HepG2 (cell line): ENCODE data around the gene BCAS1. TPM values are rescaled to one million over a fixed set of nuclear protein-coding genes. Genes with fewer than 3 reads are reported as not detected.

Source experiments
- ELF3 ChIP-seq: IDR thresholded peaks from 2 replicates; pipeline ENCODE4 v1.6.1; 2016; ENCODE audit warnings: missing genetic modification reagents, missing compliant biosample characterization
- ESRRA ChIP-seq: sonication (generic); formaldehyde crosslinking; IDR thresholded peaks from 2 replicates; pipeline ENCODE4 v1.5.1; 2020; ENCODE audit warnings: mild to moderate bottlenecking, low read depth, missing genetic modification reagents
- GATAD2A ChIP-seq: IDR thresholded peaks from 2 replicates; pipeline ENCODE4 v1.6.1; 2016
- KAT8 ChIP-seq: IDR thresholded peaks from 2 replicates; pipeline ENCODE4 v1.6.1; 2016; ENCODE audit warnings: missing genetic modification reagents, missing compliant biosample characterization
- PHB2 ChIP-seq: fragments of 450-650 bp; IDR thresholded peaks from 2 replicates; pipeline ENCODE4 v1.6.1; 2018; ENCODE audit not compliant: partially characterized antibody
- RARA ChIP-seq: IDR thresholded peaks from 2 replicates; pipeline ENCODE4 v1.6.1; 2016; ENCODE audit warnings: missing genetic modification reagents, missing compliant biosample characterization
- RXRB ChIP-seq: IDR thresholded peaks from 2 replicates; pipeline ENCODE4 v1.6.1; 2016; ENCODE audit warnings: borderline replicate concordance, missing genetic modification reagents, missing compliant biosample characterization
- ZNF230 ChIP-seq: sonication (generic); formaldehyde crosslinking; IDR thresholded peaks from 2 replicates; pipeline ENCODE4 v1.4.0; 2020; ENCODE audit warnings: mild to moderate bottlenecking, missing genetic modification reagents
- ZNF337 ChIP-seq: sonication (generic); formaldehyde crosslinking; IDR thresholded peaks from 2 replicates; pipeline ENCODE4 v1.5.1; 2020; ENCODE audit warnings: missing genetic modification reagents, low read depth, mild to moderate bottlenecking, borderline replicate concordance
- ZNF441 ChIP-seq: sonication (generic); formaldehyde crosslinking; IDR thresholded peaks from 2 replicates; pipeline ENCODE4 v1.7.0; 2021; ENCODE audit warnings: missing genetic modification reagents, borderline replicate concordance
- ZNF543 ChIP-seq: sonication (generic); formaldehyde crosslinking; IDR thresholded peaks from 2 replicates; pipeline ENCODE4 v1.4.0; 2020; ENCODE audit warnings: mild to moderate bottlenecking, missing genetic modification reagents
- ZNF547 ChIP-seq: sonication (generic); formaldehyde crosslinking; IDR thresholded peaks from 2 replicates; pipeline ENCODE4 v1.5.1; 2020; ENCODE audit warnings: mild to moderate bottlenecking, missing genetic modification reagents
- ZNF629 ChIP-seq: sonication (generic); formaldehyde crosslinking; conservative IDR thresholded peaks from 2 replicates; pipeline ENCODE4 v1.5.0; 2020; ENCODE audit warnings: missing genetic modification reagents
- polyA plus RNA-seq, 8 experiments: library from polyadenylated mRNA; depleted of rRNA in 3 of 8; stranded (reverse) in 7 of 8; unstranded in 1 of 8; fragments of >200 nt; fragmentation: Illumina TruSeq in 4 of 8; extraction: Trizol in 4 of 8; gene quantifications; 2 replicates each; pipeline versions ENCODE4 v1.2.1 to v1.2.3, GENCODE V29; 2011 to 2016; ENCODE audit warnings: low read depth in 4 of 8, missing spikeins in 1 of 8, mixed read lengths in 1 of 8; ENCODE audit not compliant: insufficient read depth in 1 of 8
- total RNA-seq, 5 experiments: library from RNA; depleted of rRNA; stranded (reverse); fragments of >200 nt; fragmentation: Illumina TruSeq; extraction: Trizol; gene quantifications; 2 replicates each; pipeline ENCODE4 v1.2.3, GENCODE V29; 2016; ENCODE audit warnings: low read depth in 1 of 5
- TF ChIP-seq, protein P1 (sequence below): sonication (generic); formaldehyde crosslinking; IDR thresholded peaks from 2 replicates; pipeline ENCODE4 v1.8.1; 2022; ENCODE audit warnings: low read depth, mild to moderate bottlenecking, missing genetic modification reagents
- TF ChIP-seq, protein P2 (sequence below): sonication (generic); formaldehyde crosslinking; IDR thresholded peaks from 2 replicates; pipeline ENCODE4 v1.5.0; 2020; ENCODE audit warnings: mild to moderate bottlenecking, missing genetic modification reagents, moderate library complexity
- TF ChIP-seq, protein P3 (sequence below): sonication (generic); formaldehyde crosslinking; IDR thresholded peaks from 2 replicates; pipeline ENCODE4 v1.4.0; 2020; ENCODE audit warnings: mild to moderate bottlenecking, missing genetic modification reagents
- TF ChIP-seq, protein P4 (sequence below): sonication (generic); formaldehyde crosslinking; IDR thresholded peaks from 2 replicates; pipeline ENCODE4 v1.4.0; 2020; ENCODE audit warnings: missing genetic modification reagents
- TF ChIP-seq, protein P5 (sequence below): sonication (generic); IDR thresholded peaks from 2 replicates; pipeline ENCODE4 v1.6.1; 2016; ENCODE audit warnings: low read depth, borderline replicate concordance

The BCAS1 gene
- total and polyA plus RNA-seq, 2 of the 13 experiments (the other 11 are each of a cell fraction or from before 2014, with no cell fraction given) = 0.55 to 0.91 TPM

DNA sequence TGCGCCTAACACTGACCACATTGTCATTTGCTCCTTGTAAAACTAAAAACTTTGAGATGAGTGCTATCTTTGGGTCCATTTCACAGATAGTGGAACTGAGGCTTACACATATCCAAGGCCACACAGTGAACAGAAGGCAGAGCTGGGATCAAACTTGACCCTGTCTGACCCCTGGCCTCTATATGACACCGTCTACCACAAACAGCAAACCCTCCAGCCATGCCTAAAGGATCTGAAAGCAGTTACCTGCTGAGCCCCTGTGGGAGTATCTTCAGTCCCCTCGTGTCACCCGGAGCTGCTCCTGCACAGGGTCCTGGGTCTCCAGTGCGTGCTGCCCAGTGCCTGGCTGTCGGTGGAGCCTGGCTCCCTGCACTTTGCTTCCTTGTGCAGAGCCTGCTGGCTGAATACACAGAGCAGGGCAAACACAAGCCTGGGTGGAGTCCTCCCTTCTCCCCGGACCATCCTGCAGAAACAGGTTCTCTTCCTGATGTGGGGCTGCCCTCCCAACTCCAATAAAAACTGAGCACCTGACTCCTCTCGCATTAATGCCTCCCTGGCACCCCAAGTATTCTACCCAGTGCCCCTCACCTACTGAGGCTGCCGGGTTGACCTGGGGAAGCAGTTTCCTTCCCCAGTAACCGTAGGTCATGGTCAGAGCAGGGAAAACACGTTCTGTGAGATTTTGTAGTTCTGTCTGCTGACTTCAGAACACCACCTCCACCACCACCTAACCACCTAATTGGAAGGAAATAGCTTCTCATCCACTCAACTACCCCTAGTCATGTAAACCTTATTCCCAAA lies at the start of gene BCAS1 (continued):
- TF ChIP-seq, protein P1, sequence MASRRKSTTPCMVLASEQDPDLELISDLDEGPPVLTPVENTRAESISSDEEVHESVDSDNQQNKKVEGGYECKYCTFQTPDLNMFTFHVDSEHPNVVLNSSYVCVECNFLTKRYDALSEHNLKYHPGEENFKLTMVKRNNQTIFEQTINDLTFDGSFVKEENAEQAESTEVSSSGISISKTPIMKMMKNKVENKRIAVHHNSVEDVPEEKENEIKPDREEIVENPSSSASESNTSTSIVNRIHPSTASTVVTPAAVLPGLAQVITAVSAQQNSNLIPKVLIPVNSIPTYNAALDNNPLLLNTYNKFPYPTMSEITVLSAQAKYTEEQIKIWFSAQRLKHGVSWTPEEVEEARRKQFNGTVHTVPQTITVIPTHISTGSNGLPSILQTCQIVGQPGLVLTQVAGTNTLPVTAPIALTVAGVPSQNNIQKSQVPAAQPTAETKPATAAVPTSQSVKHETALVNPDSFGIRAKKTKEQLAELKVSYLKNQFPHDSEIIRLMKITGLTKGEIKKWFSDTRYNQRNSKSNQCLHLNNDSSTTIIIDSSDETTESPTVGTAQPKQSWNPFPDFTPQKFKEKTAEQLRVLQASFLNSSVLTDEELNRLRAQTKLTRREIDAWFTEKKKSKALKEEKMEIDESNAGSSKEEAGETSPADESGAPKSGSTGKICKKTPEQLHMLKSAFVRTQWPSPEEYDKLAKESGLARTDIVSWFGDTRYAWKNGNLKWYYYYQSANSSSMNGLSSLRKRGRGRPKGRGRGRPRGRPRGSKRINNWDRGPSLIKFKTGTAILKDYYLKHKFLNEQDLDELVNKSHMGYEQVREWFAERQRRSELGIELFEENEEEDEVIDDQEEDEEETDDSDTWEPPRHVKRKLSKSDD (CRISPR knock-in tag) = 0 out of 2 replicates have a peak, but pooled peaks have one; percentile 62
- TF ChIP-seq RXRB (CRISPR knock-in tag) (peak; percentile 79), ZNF441 (CRISPR knock-in tag) (peak; percentile 60; the same call in 1 of the 2 replicates), ZNF337 (peak; percentile 40; the same call in 1 of the 2 replicates), ZNF629 (CRISPR knock-in tag) (peak; percentile 100), RARA (CRISPR knock-in tag) (peak; percentile 95), ESRRA (CRISPR knock-in tag) (no peak; the same call in 1 of the 2 replicates), ELF3 (CRISPR knock-in tag) (peak; percentile 95), KAT8 (CRISPR knock-in tag) (peak; percentile 43; the same call in 1 of the 2 replicates), PHB2 (no peak), ZNF230 (CRISPR knock-in tag) (peak; percentile 76; the same call in 1 of the 2 replicates), ZNF543 (CRISPR knock-in tag) (peak; percentile 30; the same call in 1 of the 2 replicates), GATAD2A (CRISPR knock-in tag) (peak; percentile 66), ZNF547 (peak; percentile 77; the same call in 1 of the 2 replicates)
- TF ChIP-seq, protein P2, sequence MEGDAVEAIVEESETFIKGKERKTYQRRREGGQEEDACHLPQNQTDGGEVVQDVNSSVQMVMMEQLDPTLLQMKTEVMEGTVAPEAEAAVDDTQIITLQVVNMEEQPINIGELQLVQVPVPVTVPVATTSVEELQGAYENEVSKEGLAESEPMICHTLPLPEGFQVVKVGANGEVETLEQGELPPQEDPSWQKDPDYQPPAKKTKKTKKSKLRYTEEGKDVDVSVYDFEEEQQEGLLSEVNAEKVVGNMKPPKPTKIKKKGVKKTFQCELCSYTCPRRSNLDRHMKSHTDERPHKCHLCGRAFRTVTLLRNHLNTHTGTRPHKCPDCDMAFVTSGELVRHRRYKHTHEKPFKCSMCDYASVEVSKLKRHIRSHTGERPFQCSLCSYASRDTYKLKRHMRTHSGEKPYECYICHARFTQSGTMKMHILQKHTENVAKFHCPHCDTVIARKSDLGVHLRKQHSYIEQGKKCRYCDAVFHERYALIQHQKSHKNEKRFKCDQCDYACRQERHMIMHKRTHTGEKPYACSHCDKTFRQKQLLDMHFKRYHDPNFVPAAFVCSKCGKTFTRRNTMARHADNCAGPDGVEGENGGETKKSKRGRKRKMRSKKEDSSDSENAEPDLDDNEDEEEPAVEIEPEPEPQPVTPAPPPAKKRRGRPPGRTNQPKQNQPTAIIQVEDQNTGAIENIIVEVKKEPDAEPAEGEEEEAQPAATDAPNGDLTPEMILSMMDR (CRISPR knock-in tag) = peak; percentile 17; the same call in 1 of the 2 replicates
- TF ChIP-seq, protein P3, sequence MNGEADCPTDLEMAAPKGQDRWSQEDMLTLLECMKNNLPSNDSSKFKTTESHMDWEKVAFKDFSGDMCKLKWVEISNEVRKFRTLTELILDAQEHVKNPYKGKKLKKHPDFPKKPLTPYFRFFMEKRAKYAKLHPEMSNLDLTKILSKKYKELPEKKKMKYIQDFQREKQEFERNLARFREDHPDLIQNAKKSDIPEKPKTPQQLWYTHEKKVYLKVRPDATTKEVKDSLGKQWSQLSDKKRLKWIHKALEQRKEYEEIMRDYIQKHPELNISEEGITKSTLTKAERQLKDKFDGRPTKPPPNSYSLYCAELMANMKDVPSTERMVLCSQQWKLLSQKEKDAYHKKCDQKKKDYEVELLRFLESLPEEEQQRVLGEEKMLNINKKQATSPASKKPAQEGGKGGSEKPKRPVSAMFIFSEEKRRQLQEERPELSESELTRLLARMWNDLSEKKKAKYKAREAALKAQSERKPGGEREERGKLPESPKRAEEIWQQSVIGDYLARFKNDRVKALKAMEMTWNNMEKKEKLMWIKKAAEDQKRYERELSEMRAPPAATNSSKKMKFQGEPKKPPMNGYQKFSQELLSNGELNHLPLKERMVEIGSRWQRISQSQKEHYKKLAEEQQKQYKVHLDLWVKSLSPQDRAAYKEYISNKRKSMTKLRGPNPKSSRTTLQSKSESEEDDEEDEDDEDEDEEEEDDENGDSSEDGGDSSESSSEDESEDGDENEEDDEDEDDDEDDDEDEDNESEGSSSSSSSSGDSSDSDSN = peak; percentile 83
- TF ChIP-seq, protein P4, sequence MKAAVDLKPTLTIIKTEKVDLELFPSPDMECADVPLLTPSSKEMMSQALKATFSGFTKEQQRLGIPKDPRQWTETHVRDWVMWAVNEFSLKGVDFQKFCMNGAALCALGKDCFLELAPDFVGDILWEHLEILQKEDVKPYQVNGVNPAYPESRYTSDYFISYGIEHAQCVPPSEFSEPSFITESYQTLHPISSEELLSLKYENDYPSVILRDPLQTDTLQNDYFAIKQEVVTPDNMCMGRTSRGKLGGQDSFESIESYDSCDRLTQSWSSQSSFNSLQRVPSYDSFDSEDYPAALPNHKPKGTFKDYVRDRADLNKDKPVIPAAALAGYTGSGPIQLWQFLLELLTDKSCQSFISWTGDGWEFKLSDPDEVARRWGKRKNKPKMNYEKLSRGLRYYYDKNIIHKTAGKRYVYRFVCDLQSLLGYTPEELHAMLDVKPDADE = no peak
- TF ChIP-seq, protein P5, sequence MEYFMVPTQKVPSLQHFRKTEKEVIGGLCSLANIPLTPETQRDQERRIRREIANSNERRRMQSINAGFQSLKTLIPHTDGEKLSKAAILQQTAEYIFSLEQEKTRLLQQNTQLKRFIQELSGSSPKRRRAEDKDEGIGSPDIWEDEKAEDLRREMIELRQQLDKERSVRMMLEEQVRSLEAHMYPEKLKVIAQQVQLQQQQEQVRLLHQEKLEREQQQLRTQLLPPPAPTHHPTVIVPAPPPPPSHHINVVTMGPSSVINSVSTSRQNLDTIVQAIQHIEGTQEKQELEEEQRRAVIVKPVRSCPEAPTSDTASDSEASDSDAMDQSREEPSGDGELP = peak; percentile 36; the same call in 1 of the 2 replicates
